Measurements from ENCODE around the gene FLOT2.
"Not testable (repeated sequence)": the region's sequence is repeated elsewhere in the genome, so short reads cannot be mapped to it uniquely, and the experiment has no call there.

The FLOT2 gene

DNA sequence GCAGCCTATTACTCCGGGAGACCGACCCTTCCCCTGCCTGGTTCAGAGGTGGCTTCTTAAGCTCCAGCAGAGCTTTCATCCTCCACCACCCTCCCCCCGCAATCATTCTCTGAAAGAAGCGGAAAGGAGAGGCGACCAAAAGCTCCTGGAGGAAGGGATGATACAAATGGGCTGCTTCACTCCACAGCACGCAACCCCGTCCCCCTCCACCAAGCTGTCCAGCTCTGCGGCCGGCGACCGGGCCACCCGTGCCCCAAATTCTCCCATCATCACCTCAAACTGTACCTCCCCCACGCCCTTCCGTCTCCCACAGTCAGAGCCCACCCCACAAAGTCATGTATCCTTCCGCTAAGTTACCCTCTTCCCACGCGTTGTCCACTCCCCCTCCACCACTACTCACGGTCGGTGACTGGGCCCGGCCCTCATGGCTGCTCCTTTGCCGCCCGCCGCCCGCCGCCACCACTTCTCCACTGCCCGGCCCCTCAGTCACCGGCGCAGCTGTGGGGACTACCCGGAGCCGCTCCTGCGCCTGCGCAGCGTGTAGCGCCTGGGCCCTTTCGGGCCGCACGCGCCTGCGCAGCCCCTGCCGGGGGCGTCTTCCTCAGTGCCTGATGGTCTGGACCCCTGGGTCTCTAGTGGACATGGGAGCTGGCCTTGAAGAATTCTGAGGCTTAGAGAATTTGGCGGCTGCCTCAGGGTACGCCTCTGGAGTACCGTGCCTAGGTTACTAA, 55.1 kb downstream of the FLOT2 start, which contains the start of gene FAM222B:
Gene FAM222B (minus strand): TSS at position 509 of the 731 bp plus-strand sequence. CDS start 76,123 bp downstream, outside the sequence.
- peak; percentile 84 for DNase-seq

DNA sequence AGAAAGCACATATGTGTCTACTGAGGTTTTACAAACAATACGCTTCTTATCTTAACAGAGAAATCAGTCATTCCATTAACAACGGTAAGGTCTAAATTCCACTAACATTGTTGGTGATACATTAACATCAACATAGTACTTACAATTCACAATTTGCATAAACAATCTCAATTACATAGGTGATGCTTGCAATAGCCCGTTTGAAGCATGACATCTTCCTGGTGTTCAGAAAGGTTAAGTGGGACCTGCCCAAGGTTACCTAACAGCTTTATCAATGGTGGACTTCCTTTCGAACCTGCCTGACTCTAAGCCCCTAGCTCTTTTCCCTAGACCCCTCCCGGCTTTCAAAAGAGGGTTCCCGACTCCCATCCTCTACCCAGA, 55.6 kb downstream of the FLOT2 start:
- DNase-seq, result no peak

DNA sequence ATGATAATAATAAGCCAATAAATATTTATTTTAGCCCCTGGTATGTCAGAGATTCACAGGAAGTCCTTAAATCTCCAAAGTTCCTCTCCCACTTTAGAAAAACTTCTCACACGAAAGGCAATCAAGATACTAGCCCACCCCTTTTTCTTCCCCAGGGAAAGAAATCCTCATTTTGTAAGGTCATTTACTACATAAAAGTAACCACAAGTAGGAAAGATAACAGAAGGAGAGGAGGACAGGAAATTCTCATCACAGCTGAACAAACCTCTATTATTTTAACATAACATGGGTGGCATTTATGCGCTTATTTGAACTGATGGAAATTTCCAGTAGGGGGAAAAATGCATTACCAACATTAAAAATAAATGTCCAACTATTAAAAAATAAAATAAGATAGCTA, 58.3 kb downstream of the FLOT2 start:
- DNase-seq, result no peak

DNA sequence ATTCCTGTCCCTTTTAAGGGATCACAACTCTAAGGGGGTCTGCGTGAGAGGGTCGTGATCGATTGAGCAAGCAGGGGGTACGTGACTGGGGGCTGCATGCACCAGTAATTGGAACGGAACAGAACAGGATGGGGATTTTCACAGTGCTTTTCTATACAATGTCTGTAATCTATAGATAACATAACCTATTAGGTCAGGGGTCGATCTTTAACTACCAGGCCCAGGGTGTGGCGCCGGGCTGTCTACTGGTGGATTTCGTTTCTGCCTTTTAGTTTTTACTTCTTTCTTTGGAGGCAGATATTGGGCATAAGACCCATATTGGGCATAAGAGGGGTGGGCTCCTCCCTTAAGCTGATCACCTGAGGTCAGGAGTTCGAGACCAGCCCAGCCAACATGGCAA, 61.0 kb downstream of the FLOT2 start:
- DNase-seq, result not testable (repeated sequence)

DNA sequence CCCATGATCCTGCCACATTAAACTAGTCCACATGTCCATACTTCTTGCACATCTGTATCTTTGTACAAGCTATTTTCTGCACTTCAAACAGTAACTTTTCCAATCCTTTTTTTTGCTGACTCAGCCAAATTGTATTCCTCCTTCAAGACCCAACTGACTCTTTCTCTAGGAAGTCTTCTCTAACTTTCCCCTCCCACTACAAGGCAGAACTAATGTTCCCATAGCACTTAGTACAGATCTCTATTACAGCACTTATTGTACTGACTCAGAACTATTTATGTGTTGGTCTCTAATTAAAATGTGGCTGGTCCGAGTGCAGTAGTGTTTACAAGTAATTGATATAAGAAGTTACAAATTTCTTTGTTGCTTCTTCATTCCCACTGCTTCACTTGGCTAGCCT, 63.1 kb downstream of the FLOT2 start:
- DNase-seq, result no peak
